Tibial nerve (tissue), 4 donors: ENCODE measurements around the gene PDGFB. TPM values are rescaled to one million over a fixed set of nuclear protein-coding genes. Genes with fewer than 3 reads are reported as not detected.

Experiments
- DNase-seq, 2 donors: peaks; one replicate each; pipeline ENCODE4 v3.0.0-alpha.2; 2019; ENCODE audit warnings: low spot score in 2 of 2
- H3K27ac ChIP-seq, 4 donors: fragments of 200-600 bp; sonication (generic) in 3 of 4; one replicate each; pipeline ENCODE4 v1.5.1; 2017 to 2019; ENCODE audit warnings: mild to moderate bottlenecking in 1 of 4
- H3K27me3 ChIP-seq, 2 donors: fragments of 200-600 bp; sonication (generic) in 1 of 2; one replicate each; pipeline versions ENCODE4 v1.5.1 to v1.6.0; 2017 to 2019
- H3K36me3 ChIP-seq, 3 donors: fragments of 200-600 bp; sonication (generic); one replicate each; pipeline ENCODE4 v1.5.1; 2018 to 2019
- H3K4me1 ChIP-seq, 4 donors: fragments of 200-600 bp; sonication (generic) in 3 of 4; one replicate each; pipeline ENCODE4 v1.5.1; 2017 to 2019
- H3K4me3 ChIP-seq, 4 donors: fragments of 200-600 bp; sonication (generic) in 3 of 4; one replicate each; pipeline ENCODE4 v1.5.1; 2017 to 2019; ENCODE audit warnings: mild to moderate bottlenecking in 1 of 4, moderate library complexity in 1 of 4
- H3K9me3 ChIP-seq, 4 donors: fragments of 200-600 bp; sonication (generic) in 3 of 4; one replicate each; pipeline ENCODE4 v1.5.1; 2017 to 2019
- CTCF ChIP-seq, 5 experiments: fragments of 200-600 bp in 3 of 5; fragments of 450-650 bp in 2 of 5; sonication (generic) in 3 of 5; IDR thresholded peaks; one replicate each; pipeline ENCODE4 v1.5.1; 2016 to 2019; ENCODE audit warnings: antibody characterized with exemption in 5 of 5, mild to moderate bottlenecking in 3 of 5, moderate library complexity in 2 of 5
- EP300 ChIP-seq, 2 donors: sonication (generic); formaldehyde crosslinking; IDR thresholded peaks; one replicate each; pipeline ENCODE4 v1.6.1; 2017; ENCODE audit warnings: antibody characterized with exemption in 2 of 2, mild to moderate bottlenecking in 1 of 2
- POLR2A ChIP-seq, 2 donors: fragments of 450-650 bp; IDR thresholded peaks; one replicate each; pipeline ENCODE4 v1.6.1; 2017; ENCODE audit warnings: antibody characterized with exemption in 2 of 2, mild to moderate bottlenecking in 2 of 2, moderate library complexity in 2 of 2
- WGBS, 2 donors: methylation state at CpG; one replicate each; pipeline ENCODE4 v1.1.5; 2018; 5-methylcytosine and 5-hydroxymethylcytosine counted together
- total RNA-seq, 4 donors: library from RNA; depleted of rRNA; stranded (reverse); fragments of >200 nt; gene quantifications; one replicate each; pipeline ENCODE4 v1.1.0, GENCODE V29; 2016

PDGFB gene
- total RNA-seq, 4 donors from 2014 or later, result 7.5 to 22.2 (median 10.2) TPM

GRCh38 chr22:39276440-39277141, 31.8 kb upstream of the PDGFB start:
- H3K27ac ChIP-seq, result no peak overlapping the region
- no peaks in the 10 kb centered on the region for H3K36me3 ChIP-seq
- DNase-seq, result no peak
- 87 to 88% methylated on average over 12 of the region's 12 CpGs for WGBS, 2 donors
- no peaks in the 10 kb centered on the region for H3K27me3 ChIP-seq
- no peak overlapping the region for H3K4me3 ChIP-seq
- H3K9me3 ChIP-seq, result peaks cover 0 to 6% (median 0%) of the 10 kb centered on the region in 4 donors
- TF ChIP-seq POLR2A (IDR thresholded peaks at IDR 0.05) (no peak), CTCF (IDR thresholded peaks at IDR 0.05) (no peak), EP300 (IDR thresholded peaks at IDR 0.05) (no peak)
- peaks cover 0 to 21% (median 0%) of the 10 kb centered on the region in 4 donors for H3K4me1 ChIP-seq

GRCh38 chr22:39275814-39276439, 31.1 kb upstream of the PDGFB start:
- Histone ChIP-seq H3K27ac (no peak overlapping the region), H3K9me3 (peaks cover 0 to 6% (median 0%) of the 10 kb centered on the region in 4 donors), H3K36me3 (no peaks in the 10 kb centered on the region), H3K27me3 (no peaks in the 10 kb centered on the region), H3K4me1 (peaks cover 0 to 18% (median 0%) of the 10 kb centered on the region in 4 donors), H3K4me3 (no peak overlapping the region)
- TF ChIP-seq EP300 (IDR thresholded peaks at IDR 0.05), result no peak
- WGBS, 2 donors, result 87 to 92% methylated on average over 7 to 8 of the region's 9 CpGs
- DNase-seq, result no peak

- peaks cover 0 to 11% (median 0%) of the 10 kb centered on the region in 4 donors for H3K4me1 ChIP-seq
- no peaks in the 10 kb centered on the region for H3K36me3 ChIP-seq
- no peak overlapping the region for H3K4me3 ChIP-seq
- no peak for DNase-seq
- peaks cover 0 to 6% (median 0%) of the 10 kb centered on the region in 4 donors for H3K9me3 ChIP-seq
- WGBS, 2 donors, result 82 to 83% methylated on average over 14 of the region's 17 CpGs
- no peak overlapping the region for H3K27ac ChIP-seq
- no peaks in the 10 kb centered on the region for H3K27me3 ChIP-seq
- TF ChIP-seq EP300 (IDR thresholded peaks at IDR 0.05), result no peak
- no peak for TF ChIP-seq POLR2A (IDR thresholded peaks at IDR 0.05)
- TF ChIP-seq CTCF (IDR thresholded peaks at IDR 0.05), result no peak
These were observed 29.4 kb upstream of the PDGFB start for GRCh38 chr22:39273950-39274887.

GRCh38 chr22:39270792-39271191, 26.0 kb upstream of the PDGFB start:
- TF ChIP-seq EP300 (IDR thresholded peaks at IDR 0.05) (no peak), CTCF (IDR thresholded peaks at IDR 0.05) (no peak), POLR2A (IDR thresholded peaks at IDR 0.05) (no peak)
- no peaks in the 10 kb centered on the region for H3K27me3 ChIP-seq
- H3K4me1 ChIP-seq, result peaks cover 0 to 5% (median 0%) of the 10 kb centered on the region in 4 donors
- no peaks in the 10 kb centered on the region for H3K36me3 ChIP-seq
- DNase-seq, result no peak
- H3K27ac ChIP-seq, result no peak overlapping the region
- no peak overlapping the region for H3K4me3 ChIP-seq
- no peaks in the 10 kb centered on the region for H3K9me3 ChIP-seq
- 92 to 94% methylated on average over 9 of the region's 9 CpGs for WGBS, 2 donors

- no peak for TF ChIP-seq POLR2A (IDR thresholded peaks at IDR 0.05)
- TF ChIP-seq EP300 (IDR thresholded peaks at IDR 0.05), result no peak
- no peak for TF ChIP-seq CTCF (IDR thresholded peaks at IDR 0.05)
- no peaks in the 10 kb centered on the region for H3K36me3 ChIP-seq
- H3K27ac ChIP-seq, result no peak overlapping the region
- H3K4me1 ChIP-seq, result peaks cover 0 to 5% (median 0%) of the 10 kb centered on the region in 4 donors
- H3K9me3 ChIP-seq, result no peaks in the 10 kb centered on the region
- no peak for DNase-seq
- no peak overlapping the region for H3K4me3 ChIP-seq
- 65 to 71% methylated on average over 5 of the region's 5 CpGs for WGBS, 2 donors
- H3K27me3 ChIP-seq, result no peaks in the 10 kb centered on the region
These were observed 25.5 kb upstream of the PDGFB start for GRCh38 chr22:39270280-39270679.
